NCI-H128 (cell line): Measurements from ENCODE around the gene C3orf62.

ENCODE experiments used
- DNase-seq: peaks from one replicate; lab custom pipeline; 2025; ENCODE audit not compliant: unreplicated experiment; lab: John Stamatoyannopoulos, UW

Gene C3orf62

DNA sequence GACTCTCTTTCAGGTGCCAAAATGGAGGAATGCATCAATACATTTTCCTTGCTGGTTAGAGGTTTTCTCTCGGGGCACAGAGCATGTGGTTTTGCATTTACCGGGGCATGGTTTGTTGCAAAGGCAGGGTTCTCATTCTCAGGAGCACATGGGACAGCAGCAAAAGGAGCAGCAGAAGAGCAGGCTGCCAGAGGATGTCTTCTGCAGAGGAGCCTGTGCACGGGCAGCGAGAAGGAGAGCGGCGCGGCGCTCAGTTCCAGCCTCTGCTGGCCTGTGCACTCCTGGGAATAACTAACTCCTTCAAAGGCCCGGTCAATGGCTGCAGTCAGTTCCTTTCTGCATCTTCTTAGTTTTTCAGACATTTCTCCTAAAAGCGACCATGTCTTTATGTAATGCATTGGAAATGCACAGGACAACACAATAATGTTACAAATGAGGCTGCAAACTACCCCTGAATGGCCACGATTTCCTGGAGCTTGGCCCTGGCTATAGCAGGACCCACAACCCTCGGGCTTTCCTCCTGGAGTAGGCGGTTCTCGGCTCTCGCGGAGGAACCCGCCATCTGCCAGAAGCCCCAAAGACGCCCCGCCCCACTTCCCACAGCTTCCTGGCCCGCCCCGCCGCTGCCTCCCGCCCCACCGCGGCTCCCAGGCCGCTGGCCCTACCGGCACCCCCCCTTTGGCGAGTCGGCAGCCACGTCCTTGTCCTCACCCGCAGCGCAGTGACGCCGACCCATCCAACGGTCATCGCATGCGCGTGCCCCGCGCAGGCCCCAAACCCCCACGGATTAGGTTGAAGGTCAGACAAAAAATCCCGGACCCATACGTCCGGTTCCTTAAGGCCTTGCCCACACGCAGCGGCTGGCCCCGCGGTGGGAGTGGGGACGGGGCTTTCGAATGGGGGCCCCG lies at the start of gene C3orf62:
Gene C3orf62, minus strand, starts transcription at position 758 of the 908 bp plus-strand sequence. Its CDS starts 360 bp downstream, at position 398.
- DNase-seq: no peak

DNA sequence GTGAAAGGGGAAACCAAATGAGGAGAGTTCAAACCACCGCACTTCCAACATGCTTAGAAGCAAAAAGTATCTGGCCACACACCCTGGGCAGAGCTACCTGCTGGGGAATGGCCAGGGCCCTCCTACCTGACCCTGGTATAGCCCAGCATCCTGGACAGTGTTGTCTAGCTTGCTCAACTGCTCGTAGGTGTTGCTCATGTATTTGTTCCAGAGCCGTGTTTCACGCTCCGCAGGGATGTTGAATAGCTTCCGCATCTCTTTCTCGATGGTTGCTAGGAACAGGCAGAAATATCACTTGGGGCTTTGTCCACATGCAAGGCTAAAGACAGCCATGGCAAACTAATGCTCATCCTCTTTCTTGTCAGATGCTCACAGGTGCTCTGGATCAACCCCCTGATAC lies 47.7 kb upstream of the C3orf62 start:
- no peak for DNase-seq

DNA sequence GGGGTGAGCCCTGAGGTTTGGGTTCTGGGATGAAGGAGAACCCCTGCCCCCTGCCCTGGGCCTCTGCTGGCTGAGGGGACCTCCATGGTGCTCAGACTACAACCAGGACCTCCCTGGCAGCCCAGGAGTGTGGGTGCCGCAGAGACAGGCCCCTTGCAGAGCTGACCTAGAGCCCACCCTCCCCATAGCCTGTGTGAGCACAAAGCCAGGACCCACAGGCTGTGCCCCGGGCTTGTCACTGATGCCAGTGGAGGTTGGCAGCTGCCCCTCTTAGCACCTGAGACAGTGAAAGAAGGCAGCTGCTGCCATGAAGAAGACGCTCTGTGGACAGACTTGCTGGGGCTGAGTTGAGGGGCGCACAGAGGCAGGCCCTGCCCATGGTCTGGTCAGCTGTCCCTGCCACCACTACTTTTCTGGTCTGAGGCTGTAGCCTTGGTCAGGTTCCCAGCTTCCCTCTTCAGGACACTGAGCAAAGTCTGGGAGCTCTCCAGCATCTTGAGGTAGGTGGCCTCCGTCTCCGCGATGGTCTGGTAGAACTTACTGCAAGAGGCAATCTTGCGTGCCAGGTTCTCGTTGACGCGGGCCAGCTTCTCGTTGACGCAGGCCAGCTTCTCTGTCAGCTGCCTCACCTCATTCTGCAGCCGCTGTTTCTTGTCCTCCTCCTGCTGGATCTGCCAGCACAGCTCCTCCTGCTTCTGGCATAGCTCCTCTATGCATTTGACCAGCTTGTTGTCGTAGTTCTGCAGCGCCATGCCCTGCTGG lies 39.8 kb upstream of the C3orf62 start:
- DNase-seq: no peak

DNA sequence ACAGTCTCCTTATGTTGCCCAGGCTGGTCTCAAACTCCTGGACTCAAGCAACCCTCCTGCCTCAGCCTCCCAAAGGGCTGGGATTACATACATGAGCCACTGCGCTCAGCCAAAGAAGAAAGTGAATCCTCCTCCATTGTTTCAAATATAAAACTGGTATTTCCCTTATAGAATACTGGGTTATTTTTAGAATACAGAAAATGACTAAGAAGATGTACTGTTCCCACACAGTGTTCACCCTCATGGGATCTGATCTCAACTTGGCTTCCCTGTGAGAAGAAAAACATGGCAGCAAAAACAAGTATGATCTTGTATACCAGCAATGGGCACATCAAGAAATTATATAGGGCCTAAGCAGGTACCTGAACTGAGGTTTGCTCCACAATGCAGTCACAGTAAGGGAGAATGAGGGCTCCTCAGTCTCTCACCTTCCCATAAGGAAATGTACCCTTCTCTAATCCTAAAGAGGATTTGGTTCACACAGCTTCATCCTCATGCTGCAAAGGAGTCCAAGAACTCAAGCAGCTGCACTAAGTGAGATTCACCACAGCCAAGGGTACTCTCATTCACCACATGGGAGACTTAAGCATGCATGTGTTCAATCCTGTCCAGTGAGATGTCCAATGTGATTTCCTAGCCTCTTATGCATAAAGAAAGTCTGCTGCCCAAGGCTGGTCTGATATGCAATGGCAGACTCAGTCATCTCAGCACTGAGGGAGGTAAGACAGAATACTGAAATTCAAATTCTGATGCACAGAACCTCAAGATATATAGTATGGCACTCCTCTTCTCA lies 37.1 kb upstream of the C3orf62 start:
- DNase-seq: no peak

DNA sequence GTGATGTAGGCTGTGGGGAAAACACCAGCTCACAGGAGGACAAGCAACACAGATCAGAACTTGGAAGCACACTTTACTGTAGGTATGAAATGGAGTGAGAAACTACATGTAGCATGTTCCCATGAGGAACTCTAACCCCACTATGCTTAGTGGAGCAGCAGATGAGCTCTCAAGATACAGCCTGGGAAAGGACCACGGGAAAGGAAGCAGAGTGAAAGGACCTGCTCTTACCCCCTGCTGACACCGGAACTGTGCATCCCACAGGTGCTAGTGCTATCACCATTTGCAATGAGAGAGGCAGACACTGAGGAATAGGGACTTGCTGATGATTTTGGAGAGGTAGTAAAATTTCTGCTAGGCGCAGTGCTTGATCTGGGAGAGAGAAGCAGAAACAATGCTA lies 34.3 kb upstream of the C3orf62 start:
- DNase-seq: no peak

DNA sequence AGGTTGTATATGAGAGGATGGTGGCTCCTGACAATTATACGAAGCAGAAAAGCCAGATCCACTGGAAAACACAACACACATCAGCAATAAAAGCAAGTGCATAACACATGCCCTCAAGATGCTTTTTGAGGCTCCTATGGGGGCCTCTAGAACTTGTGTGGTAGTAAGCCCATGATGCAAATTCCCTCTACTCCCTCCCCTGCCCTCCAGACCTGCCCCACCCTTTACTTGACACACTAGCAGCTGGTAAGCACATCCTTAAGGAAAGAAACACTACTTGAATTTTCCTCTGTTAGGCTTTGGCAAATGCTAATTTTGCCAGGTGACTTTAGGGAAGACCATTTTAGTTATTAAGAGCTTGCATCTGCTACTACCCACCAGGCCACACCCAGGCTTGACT lies 33.6 kb upstream of the C3orf62 start:
- no peak for DNase-seq

DNA sequence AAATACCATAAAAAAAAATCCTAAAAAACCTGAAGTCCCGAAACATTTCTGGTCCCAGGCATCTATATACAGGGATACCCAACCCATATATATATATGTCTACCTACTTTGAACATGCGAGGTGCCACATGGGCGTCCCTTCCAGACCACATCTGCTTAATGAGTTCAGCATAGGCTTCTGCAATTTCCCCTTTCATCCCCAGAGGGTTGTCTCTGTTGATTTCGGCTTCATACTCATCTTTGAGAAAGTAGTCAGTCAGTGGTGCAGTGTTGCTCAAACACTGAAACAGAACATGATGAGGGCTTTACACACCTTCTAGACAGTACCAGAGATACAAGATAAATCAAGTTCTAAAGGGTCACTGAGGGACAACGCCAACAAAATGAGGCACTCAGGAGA lies 28.6 kb upstream of the C3orf62 start:
- no peak for DNase-seq

DNA sequence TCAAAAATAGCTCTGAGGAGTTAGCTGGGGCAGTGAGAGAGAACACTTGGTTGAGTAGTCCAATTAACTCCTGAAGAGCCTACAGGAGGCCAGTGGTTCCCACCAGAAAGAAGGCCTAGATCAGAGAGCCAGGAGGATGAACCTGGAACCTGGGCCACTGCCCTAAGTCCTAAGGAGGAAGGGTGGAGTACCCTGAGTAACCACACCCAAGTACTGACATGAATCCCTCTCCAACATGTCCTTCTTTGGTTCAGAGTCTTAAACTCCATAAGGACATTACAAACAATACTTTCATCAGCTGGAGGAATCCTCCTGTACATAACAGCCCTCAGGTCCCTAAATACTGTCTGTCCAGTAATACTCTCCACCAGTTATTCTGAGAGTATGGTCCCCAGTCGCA lies 25.6 kb upstream of the C3orf62 start:
- DNase-seq: no peak

DNA sequence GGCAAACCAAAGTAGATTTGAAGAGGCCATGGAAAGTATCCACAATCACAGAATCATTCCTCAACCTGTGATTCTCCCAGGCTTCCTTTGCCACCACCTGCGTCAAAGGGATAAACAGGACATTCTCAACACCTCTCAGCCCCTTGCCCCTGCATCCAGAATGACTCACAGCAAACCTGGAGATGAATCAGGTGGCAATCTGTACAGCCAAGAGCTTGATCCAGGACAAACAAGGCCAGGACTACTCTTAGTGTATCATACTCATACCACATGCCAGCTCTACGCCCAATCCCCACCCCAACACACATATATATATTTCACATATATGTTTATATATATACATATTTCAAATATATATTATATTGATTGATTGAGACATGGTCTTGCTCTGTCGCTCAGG lies 23.6 kb upstream of the C3orf62 start:
- DNase-seq: no peak

DNA sequence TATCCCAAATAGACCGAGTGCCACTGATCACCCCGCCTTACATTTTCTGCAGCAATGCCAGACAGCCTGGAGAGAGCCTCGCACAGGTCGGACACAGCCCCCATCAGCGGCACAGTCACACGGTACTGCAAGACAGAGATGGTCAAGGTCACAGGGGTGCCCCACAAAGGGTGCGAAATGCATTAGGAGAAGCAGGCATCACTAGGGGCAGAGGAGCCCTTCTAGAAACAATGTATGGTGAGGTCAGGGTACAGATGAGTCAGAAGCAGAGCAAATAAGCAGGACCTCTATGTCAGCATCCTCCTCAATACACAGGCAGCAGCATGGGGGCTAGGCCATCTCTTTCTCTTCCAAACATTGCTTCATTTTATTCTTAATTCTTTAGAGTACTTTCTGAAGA lies 21.5 kb upstream of the C3orf62 start:
- DNase-seq: no peak

DNA sequence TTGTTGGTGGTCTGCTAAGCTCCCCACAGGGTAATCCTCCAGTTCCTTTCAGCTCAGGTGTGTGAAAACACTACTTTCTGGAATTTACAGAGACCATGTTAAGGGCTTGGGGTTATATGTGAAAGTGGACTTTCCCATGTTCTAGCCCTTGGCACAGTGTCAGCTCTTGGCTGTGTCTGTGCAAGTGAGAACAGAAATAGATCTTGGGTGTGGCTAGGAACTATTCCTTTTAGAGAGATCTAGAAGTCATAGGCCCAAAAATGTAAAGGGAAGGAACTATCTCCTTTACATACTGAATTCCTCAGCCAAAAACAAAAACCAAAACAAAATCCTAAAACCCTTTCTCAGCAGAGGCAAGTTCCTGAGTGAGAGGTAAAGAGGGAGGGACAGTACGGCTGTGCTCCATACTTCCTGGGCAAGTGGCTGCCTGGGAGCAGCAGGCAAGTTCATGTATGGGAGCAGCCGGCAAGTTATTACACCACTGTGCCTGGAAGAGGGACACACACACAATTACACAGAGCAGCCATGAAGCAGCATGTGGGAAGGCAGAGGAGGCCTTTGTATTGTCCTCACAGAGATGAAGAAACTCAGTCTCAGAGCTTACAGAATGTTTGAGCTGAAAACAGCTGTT lies 19.9 kb upstream of the C3orf62 start:
- DNase-seq: no peak

DNA sequence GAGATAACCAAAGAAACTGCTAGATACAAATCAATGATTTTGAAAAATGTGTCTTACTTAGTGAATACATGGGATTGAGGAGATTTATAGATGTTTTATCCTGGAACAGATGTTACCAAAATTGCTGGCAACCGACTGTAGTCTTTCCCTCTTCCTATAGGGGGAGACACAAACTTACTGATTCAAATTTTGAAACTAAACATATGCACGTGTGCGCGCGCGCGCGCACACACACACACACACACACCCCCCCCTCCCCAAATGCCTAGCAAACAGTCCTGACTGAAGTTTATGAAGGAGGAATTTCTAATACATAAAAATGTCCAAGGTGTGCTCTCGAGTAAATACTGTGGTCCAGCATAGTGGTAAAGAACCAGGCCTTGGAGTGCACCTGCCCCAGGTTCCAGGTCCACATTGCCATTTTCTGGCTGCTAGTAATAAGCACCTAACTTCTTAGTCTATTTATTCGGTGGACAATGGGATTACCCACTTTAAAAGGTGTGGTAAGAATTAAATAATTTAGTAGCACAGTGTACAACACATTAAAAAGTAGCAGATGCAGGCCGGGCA lies 18.5 kb upstream of the C3orf62 start:
- DNase-seq: no peak

DNA sequence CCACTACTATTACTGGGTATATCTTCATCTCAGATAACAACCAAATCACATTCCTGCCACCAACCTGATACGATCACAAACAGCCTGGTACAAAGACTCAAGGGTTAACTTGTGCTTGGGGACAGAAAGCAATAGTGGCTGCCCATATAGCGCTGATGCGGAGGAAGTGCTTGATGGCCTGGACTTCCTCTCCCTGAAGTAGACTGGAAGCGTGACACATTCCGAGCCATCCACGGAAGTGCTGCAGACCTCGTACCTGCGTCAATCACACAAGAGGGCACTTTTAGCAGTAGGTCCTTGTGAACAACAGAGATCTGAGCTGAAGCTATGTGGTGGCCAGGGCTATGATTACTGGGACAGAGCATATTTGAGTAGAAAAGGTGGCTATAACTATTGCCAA lies 17.3 kb upstream of the C3orf62 start:
- no peak for DNase-seq

DNA sequence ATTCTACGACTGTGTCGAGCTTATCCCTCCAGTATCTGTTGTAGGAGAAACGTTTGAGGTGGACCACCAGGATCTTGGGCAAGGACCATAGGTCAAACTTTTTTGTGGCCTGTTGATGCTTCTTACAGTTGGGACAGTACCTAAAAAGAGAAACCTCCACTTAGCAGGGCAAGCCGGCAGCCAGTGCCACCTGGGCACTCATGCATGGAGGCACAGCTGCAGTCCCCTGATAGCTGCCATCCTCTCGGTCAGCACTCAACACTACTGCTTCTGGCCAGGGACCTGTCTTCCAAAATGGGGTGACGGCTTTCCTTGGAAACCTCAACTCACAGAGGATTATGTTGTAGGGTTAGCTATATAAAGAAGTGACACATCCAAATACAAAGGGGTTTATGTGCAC lies 7.0 kb upstream of the C3orf62 start:
- no peak for DNase-seq

DNA sequence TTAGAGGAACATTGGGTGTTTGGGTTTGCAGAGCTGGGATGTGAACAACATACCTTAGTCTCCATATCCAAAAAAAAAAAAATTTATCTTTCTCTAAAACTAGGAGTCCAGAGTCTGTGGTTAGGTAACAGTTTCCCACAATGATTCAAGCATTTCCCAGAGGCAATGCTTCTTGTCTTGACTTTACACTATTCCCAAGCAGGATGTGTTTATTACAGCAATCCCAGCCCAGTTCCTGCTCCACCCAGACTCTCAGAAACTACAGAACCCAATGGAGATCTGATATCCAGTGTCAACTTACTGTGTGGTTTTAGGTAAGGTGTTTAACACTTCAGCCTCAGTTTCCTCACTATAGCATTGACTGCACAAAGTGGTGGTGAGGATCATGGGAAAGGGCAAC lies 2.3 kb upstream of the C3orf62 start:
- DNase-seq: no peak

DNA sequence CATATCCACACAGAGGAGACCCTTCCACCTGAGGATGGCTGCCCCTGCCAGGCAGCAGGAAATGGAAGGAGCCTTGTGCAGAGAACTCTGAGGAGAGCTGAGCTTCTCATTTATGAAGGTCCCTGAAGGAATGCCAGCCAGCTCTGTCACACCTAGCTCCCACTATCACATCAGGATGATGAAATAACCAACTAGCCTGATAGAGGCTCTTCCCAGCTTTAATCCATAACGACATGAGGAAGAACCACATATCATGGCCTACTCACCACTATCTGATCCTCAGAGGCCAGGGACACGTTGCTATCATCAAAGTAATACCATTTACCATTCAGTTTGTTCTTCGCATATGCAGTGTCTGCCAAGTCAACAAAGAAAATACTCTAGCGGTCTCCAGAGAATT lies 1.5 kb upstream of the C3orf62 start:
- DNase-seq: no peak

DNA sequence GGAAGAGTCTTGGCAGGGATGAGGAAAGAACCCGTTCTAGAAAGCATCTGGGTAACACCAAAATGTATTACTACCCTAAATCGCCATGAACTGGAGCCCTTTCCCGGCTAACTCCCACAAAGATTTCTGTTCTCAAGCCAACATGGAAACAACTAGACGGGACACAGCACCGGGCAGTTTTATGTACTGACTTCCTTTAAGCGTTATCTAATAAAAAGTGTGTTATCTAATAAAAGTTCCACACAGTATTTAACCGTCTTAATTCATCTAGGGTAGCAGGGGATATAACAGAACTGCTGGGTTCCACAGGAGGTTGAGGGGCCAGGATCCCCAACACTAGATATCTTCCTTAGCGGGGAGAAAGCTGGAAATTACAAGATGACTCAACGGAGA lies 347 bp upstream of the C3orf62 start:
- no peak for DNase-seq

DNA sequence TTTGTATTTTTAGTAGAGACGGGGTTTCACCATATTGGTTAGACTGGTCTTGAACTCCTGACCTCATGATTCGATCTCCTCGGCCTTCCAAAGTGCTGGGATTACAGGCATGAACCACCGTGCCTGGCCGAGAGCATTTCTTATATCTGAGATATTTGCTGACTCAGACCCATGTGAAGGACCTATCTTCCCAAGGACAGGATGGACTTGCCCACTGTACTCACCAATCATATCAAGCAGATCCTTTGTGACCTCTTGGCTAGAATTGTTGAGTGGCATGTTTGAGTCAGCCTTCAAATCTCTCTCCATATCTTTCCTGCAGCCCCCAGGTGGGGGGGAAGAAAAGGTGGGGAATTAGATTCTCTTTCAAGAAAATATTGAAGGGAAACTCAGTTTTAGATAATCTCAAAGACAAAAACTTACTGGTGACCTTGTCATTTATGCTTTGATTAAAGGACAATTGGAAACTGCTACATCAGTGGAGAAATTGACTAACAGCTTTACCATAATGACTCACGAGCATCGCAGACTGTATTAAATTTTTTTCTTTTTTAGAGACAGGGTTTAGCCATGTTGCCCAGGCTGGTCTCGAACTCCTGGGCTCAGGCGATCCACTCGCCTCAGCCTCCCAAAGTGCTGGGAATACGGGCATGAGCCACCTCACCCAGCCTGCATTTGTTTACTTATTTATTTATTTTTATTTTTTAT lies 3.1 kb downstream of the C3orf62 start:
- no peak for DNase-seq

DNA sequence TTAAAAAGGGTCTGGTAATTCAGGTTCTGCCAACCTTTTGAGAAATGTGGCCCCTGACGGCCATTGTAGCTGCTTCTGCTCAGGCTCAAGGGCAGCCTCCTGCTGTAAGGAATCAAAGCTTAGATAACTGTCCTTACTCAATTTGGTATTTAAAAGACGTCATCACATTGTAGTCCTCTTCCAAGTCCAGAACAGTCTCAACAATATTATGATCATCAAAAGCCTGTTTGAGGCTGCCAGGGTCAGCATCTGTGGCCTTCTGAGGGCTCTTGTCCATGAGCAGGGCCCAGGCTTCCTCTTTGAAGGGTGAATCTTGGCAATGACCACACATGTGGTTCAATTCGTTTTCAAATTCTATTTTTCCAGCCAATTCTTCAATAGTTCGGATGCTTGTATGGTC lies 6.0 kb downstream of the C3orf62 start:
- DNase-seq: no peak

DNA sequence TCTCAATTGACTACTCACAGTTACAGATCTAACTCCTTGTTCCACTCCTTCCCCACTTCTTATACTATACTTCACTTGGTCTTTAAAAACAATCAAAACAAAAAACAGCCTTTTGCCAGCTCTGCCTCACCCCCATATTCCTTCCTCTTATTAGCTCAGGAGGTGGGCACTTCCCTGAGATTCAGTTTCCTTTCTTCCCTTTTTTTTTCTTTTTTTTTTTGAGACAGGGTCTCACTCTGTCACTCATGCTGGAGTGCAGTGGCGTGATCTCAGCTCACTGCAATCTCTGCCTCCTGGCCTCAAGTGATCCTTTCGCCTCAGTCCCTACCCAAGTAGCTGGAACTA lies 6.9 kb downstream of the C3orf62 start:
- DNase-seq: no peak
